NB4 (cell line): ENCODE measurements around the gene DCC.
A peak's percentile ranks its signal among the peaks of the same experiment; 100 is the strongest.

Experiments used
- DNase-seq: peaks from one replicate; pipeline ENCODE4 v3.0.0; 2010; ENCODE audit warnings: low read depth
- H3K4me3 ChIP-seq: one replicate; pipeline ENCODE4 v1.5.1; 2011; ENCODE audit warnings: mild to moderate bottlenecking, low read depth, low read length, moderate library complexity
- CTCF ChIP-seq: IDR thresholded peaks from one replicate; pipeline ENCODE4 v1.5.1; 2012; ENCODE audit warnings: low read depth, low read length
- MAX ChIP-seq: IDR thresholded peaks from 2 replicates; pipeline ENCODE4 v1.6.1; 2011; ENCODE audit warnings: low read depth, low read length
- MYC ChIP-seq: IDR thresholded peaks from 2 replicates; pipeline ENCODE4 v1.6.1; 2011; ENCODE audit warnings: low read depth, low read length
- POLR2A ChIP-seq: IDR thresholded peaks from 2 replicates; pipeline ENCODE4 v1.6.1; 2011; ENCODE audit warnings: mild to moderate bottlenecking; ENCODE audit not compliant: insufficient read length; ENCODE audit errors: extremely low read depth

The DCC gene

GRCh38 chr18:53266850-53267249 is 926.9 kb downstream of the DCC start:
- H3K4me3 ChIP-seq, result no peak overlapping the region
- DNase-seq, result no peak
- TF ChIP-seq MAX, result no peak
- TF ChIP-seq MYC, result no peak
- no peak for TF ChIP-seq POLR2A
- no peak for TF ChIP-seq CTCF

- no peak overlapping the region for H3K4me3 ChIP-seq
- peak; percentile 1 for DNase-seq
- TF ChIP-seq CTCF (no peak), MAX (no peak), POLR2A (no peak), MYC (no peak)
Measured at GRCh38 chr18:53268455-53268854, 928.5 kb downstream of the DCC start.

GRCh38 chr18:53281406-53281805 is 941.4 kb downstream of the DCC start:
- TF ChIP-seq MAX (no peak), CTCF (no peak)
- H3K4me3 ChIP-seq, result no peak overlapping the region
- DNase-seq, result no peak

GRCh38 chr18:53283708-53284107 is 943.7 kb downstream of the DCC start:
- TF ChIP-seq MAX (no peak), CTCF (no peak), POLR2A (no peak), MYC (no peak)
- no peak overlapping the region for H3K4me3 ChIP-seq
- no peak for DNase-seq

- no peak overlapping the region for H3K4me3 ChIP-seq
- no peak for DNase-seq
- TF ChIP-seq MAX, result no peak
- TF ChIP-seq MYC, result no peak
- no peak for TF ChIP-seq CTCF
- no peak for TF ChIP-seq POLR2A
Measured at GRCh38 chr18:53305461-53305860, 965.5 kb downstream of the DCC start.

GRCh38 chr18:53319628-53320027 is 979.6 kb downstream of the DCC start:
- no peak for TF ChIP-seq MAX
- no peak for TF ChIP-seq CTCF
- TF ChIP-seq POLR2A, result no peak
- TF ChIP-seq MYC, result no peak
- H3K4me3 ChIP-seq, result no peak overlapping the region
- no peak for DNase-seq
